ENCODE data around the gene HDDC2.

The HDDC2 gene

GRCh38 chr6:125231574-125232343 is 70.0 kb downstream of the HDDC2 start:
- DNase-seq = no peak

GRCh38 chr6:125231133-125231532 is 70.6 kb downstream of the HDDC2 start:
- DNase-seq = no peak

DNA sequence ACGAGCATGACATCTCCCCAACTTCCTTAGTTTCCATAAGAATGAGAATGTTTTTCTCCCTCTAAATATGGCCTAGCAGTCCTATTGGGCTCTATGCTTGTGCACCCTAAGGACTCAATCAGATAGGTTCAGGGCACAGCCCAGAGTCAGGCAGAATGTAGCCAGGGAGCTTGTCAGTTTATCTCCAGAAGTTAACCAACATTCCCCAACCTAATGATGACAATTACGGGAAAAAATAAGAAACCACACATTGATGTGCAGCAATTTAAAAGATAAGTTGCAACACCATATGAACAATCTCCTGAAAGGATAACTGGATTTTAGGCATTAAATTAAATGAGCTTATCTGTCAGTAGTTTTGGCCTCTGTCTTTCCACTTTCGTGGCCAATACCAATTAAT is 71.1 kb downstream of the HDDC2 start:
- no peak for DNase-seq

DNA sequence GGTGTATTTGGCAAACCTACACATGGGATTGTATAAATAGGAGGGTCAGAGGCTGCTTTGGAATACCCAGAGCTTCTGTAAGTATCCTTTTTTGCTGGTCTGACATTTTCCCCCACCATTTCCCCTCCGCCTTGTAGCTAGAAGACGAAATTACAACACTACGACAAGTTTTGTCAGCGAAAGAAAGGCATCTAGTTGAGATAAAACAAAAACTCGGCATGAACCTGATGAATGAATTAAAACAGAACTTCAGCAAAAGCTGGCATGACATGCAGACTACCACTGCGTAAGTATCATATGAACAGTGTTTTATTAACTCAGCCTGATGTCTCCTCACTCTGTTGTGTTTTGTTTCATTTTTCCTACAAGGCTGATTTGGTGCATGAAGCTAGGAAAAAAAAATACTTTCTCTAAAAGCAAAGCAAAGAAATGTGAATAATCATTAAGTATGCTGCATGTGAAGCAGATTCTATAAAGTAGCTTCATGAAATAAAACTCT is 72.7 kb downstream of the HDDC2 start:
- DNase-seq = no peak

DNA sequence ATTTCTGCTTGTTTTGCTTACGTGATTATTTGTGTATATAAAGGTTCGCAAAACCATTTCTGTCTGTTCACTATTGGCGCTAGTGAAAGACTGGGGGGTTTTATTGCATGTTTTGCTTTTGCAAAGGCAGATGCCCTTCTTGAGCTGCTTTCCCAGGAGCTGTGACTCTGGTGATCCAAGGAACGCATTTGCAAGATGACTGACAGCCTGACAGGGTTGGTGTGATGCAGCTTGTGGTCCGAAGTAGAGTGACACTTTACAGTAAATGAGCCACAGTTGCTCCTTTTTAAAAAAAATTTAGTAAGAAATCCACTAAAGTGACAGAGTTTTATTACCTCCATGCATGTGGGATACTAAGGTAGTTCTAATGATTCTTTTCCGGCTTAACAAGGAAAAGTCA is 74.5 kb downstream of the HDDC2 start:
- no peak for DNase-seq

Measured in T1000 (cell line).